ENCODE results near the gene PFKFB4. TPM values are rescaled to one million over a fixed set of nuclear protein-coding genes. Genes with fewer than 3 reads are reported as not detected.

The PFKFB4 gene
- total and polyA plus RNA-seq, 7 donors: 1.5 to 8.0 (median 4.2) TPM

- Histone ChIP-seq H3K27ac (no peak overlapping the region), H3K36me3 (no peaks in the 10 kb centered on the region), H3K27me3 (no peaks in the 10 kb centered on the region), H3K4me3 (no peak overlapping the region), H3K4me1 (peaks cover 0 to 4% (median 0%) of the 10 kb centered on the region in 4 donors), H3K9me3 (no peaks in the 10 kb centered on the region)
- intact Hi-C loops (cut with DNase I): no loop called here
- WGBS, 2 donors: 86 to 89% methylated on average over 18 of the region's 18 CpGs
- DNase-seq: no peak
- no peak for TF ChIP-seq EP300 (IDR thresholded peaks at IDR 0.05)
- no peak for TF ChIP-seq CTCF (IDR thresholded peaks at IDR 0.05)
- TF ChIP-seq POLR2AphosphoS5 (IDR thresholded peaks at IDR 0.05): no peak
- no peak for TF ChIP-seq POLR2A (IDR thresholded peaks at IDR 0.05)
Observed at GRCh38 chr3:48569808-48570450, 13.3 kb upstream of the PFKFB4 start.

GRCh38 chr3:48569400-48569799 is 12.8 kb upstream of the PFKFB4 start:
- Histone ChIP-seq H3K9me3 (no peaks in the 10 kb centered on the region), H3K27ac (no peak overlapping the region), H3K27me3 (no peaks in the 10 kb centered on the region), H3K36me3 (no peaks in the 10 kb centered on the region), H3K4me3 (no peak overlapping the region), H3K4me1 (peaks cover 0 to 4% (median 0%) of the 10 kb centered on the region in 4 donors)
- TF ChIP-seq POLR2A (IDR thresholded peaks at IDR 0.05) (no peak), CTCF (IDR thresholded peaks at IDR 0.05) (no peak), EP300 (IDR thresholded peaks at IDR 0.05) (no peak), POLR2AphosphoS5 (IDR thresholded peaks at IDR 0.05) (no peak)
- intact Hi-C loops (cut with DNase I): no loop called here
- no peak for DNase-seq
- WGBS, 2 donors: 87 to 92% methylated on average over 10 of the region's 10 CpGs

GRCh38 chr3:48568476-48568875 is 11.9 kb upstream of the PFKFB4 start:
- Histone ChIP-seq H3K4me1 (peaks cover 0 to 4% (median 0%) of the 10 kb centered on the region in 4 donors), H3K27me3 (no peaks in the 10 kb centered on the region), H3K9me3 (no peaks in the 10 kb centered on the region), H3K36me3 (no peaks in the 10 kb centered on the region), H3K27ac (no peak overlapping the region), H3K4me3 (no peak overlapping the region)
- DNase-seq: no peak
- 92 to 94% methylated on average over 7 of the region's 7 CpGs for WGBS, 2 donors
- intact Hi-C loops (cut with DNase I): no loop called here
- TF ChIP-seq POLR2AphosphoS5 (IDR thresholded peaks at IDR 0.05) (no peak), CTCF (IDR thresholded peaks at IDR 0.05) (no peak), POLR2A (IDR thresholded peaks at IDR 0.05) (no peak), EP300 (IDR thresholded peaks at IDR 0.05) (no peak)

- Histone ChIP-seq H3K9me3 (no peaks in the 10 kb centered on the region), H3K4me1 (peaks cover 0 to 4% (median 0%) of the 10 kb centered on the region in 4 donors), H3K27ac (no peak overlapping the region), H3K27me3 (no peaks in the 10 kb centered on the region), H3K36me3 (no peaks in the 10 kb centered on the region), H3K4me3 (no peak overlapping the region)
- DNase-seq: no peak
- TF ChIP-seq CTCF (IDR thresholded peaks at IDR 0.05) (no peak), EP300 (IDR thresholded peaks at IDR 0.05) (no peak), POLR2A (IDR thresholded peaks at IDR 0.05) (no peak), POLR2AphosphoS5 (IDR thresholded peaks at IDR 0.05) (no peak)
- WGBS, 2 donors: 85 to 92% methylated on average over 11 of the region's 11 CpGs
- intact Hi-C loops (cut with DNase I): no loop called here
Observed at GRCh38 chr3:48567500-48567899, 10.9 kb upstream of the PFKFB4 start.

- 84 to 86% methylated on average over 5 of the region's 5 CpGs for WGBS, 2 donors
- TF ChIP-seq EP300 (IDR thresholded peaks at IDR 0.05) (no peak), POLR2AphosphoS5 (IDR thresholded peaks at IDR 0.05) (no peak), POLR2A (IDR thresholded peaks at IDR 0.05) (no peak), CTCF (IDR thresholded peaks at IDR 0.05) (no peak)
Observed at GRCh38 chr3:48567090-48567489, 10.5 kb upstream of the PFKFB4 start.

More at GRCh38 chr3:48567090-48567489, 10.5 kb upstream of the PFKFB4 start:
- Histone ChIP-seq H3K4me1 (peaks cover 0 to 4% (median 0%) of the 10 kb centered on the region in 4 donors), H3K36me3 (no peaks in the 10 kb centered on the region), H3K9me3 (no peaks in the 10 kb centered on the region), H3K4me3 (no peak overlapping the region), H3K27me3 (no peaks in the 10 kb centered on the region), H3K27ac (no peak overlapping the region)
- DNase-seq: no peak
- intact Hi-C loops (cut with DNase I): no loop called here

All from sigmoid colon (tissue), 7 donors.